Kidney (tissue), 14 donors: Measurements from ENCODE around the gene IRAK3. TPM values are rescaled to one million over a fixed set of nuclear protein-coding genes. Genes with fewer than 3 reads are reported as not detected.

Experiments
- DNase-seq, 5 donors: peaks; one replicate each; pipeline ENCODE4 v3.0.0-alpha.2; 2013 to 2020
- FAIRE-seq: peaks from 2 replicates; lab custom pipeline; 2012; peaks lifted over from hg19 to GRCh38; lab: Jason Lieb, UNC
- H3K27ac ChIP-seq, 2 donors: one replicate each; pipeline ENCODE4 v1.7.0; 2013; ENCODE audit warnings: low read depth in 2 of 2, low read length in 2 of 2, inconsistent platforms in 1 of 2
- H3K27me3 ChIP-seq: one replicate; pipeline ENCODE4 v1.7.1; 2013; ENCODE audit warnings: low read length, inconsistent platforms; ENCODE audit not compliant: control insufficient read depth, insufficient read depth
- H3K36me3 ChIP-seq, 3 donors: one replicate each; pipeline versions ENCODE4 v1.7.0 to v1.7.1; 2013; ENCODE audit warnings: low read length in 3 of 3, control low read depth in 1 of 3, inconsistent platforms in 1 of 3; ENCODE audit not compliant: insufficient read depth in 3 of 3, control insufficient read depth in 2 of 3
- H3K4me1 ChIP-seq, 3 donors: one replicate each; pipeline versions ENCODE4 v1.7.0 to v1.7.1; 2013; ENCODE audit warnings: low read length in 3 of 3, inconsistent platforms in 1 of 3, low read depth in 1 of 3; ENCODE audit not compliant: control insufficient read depth in 2 of 3, insufficient read depth in 2 of 3
- H3K4me3 ChIP-seq, 3 donors: one replicate each; pipeline versions ENCODE4 v1.7.0 to v1.8.1; 2013; ENCODE audit warnings: low read length in 3 of 3, control low read depth in 1 of 3, inconsistent platforms in 1 of 3
- H3K9ac ChIP-seq, 3 donors: one replicate each; pipeline versions ENCODE4 v1.7.0 to v1.7.1; 2013; ENCODE audit warnings: low read length in 3 of 3, control low read depth in 1 of 3, inconsistent platforms in 1 of 3
- H3K9me3 ChIP-seq, 3 donors: one replicate each; pipeline versions ENCODE4 v1.7.0 to v1.7.1; 2013; ENCODE audit warnings: low read length in 3 of 3, control low read depth in 1 of 3, inconsistent platforms in 1 of 3; ENCODE audit not compliant: control insufficient read depth in 2 of 3, insufficient read depth in 1 of 3
- intact Hi-C: fragments of 100-400 bp; cut with DNase I; formaldehyde crosslinking; loops from one replicate; pipeline ENCODE4 v1.11.1; 2022
- polyA plus RNA-seq: library from polyadenylated mRNA; stranded (reverse); fragments of 350-450 nt; fragmentation: Illumina TruSeq; extraction: RNeasy Lipid Tissue Mini Kit (QIAGEN cat#74804); gene quantifications from one replicate; pipeline ENCODE4 v1.2.3, GENCODE V29; 2014; ENCODE audit warnings: low read depth, low replicate concordance; ENCODE audit not compliant: insufficient read depth
- total RNA-seq: library from RNA; stranded (reverse); fragmentation: NEBNext Ultra II Directional; extraction: Animal tissue kit (Norgen Biotek cat#: 25700); gene quantifications from one replicate; pipeline ENCODE4 v1.2.1, GENCODE V29; 2021
- TF ChIP-seq, protein P1 (sequence below): IDR thresholded peaks from 3 replicates; pipeline ENCODE4 v1.5.1; 2012; ENCODE audit warnings: mild to moderate bottlenecking, moderate library complexity, borderline replicate concordance; ENCODE audit not compliant: insufficient read depth; ENCODE audit errors: extremely low read depth
- donor health status: control.
- donor health status: control.
- donor health status: control.
- donor health status: control.
- donor health status: control.
- donor health status: DM: yes; HTN: yes; CAD: no.
- donor health status: Normal renal cell carcinoma (clear cell type).

IRAK3 gene
- total and polyA plus RNA-seq, 2 donors from 2014 or later, result 1.2 to 19.9 TPM

DNA sequence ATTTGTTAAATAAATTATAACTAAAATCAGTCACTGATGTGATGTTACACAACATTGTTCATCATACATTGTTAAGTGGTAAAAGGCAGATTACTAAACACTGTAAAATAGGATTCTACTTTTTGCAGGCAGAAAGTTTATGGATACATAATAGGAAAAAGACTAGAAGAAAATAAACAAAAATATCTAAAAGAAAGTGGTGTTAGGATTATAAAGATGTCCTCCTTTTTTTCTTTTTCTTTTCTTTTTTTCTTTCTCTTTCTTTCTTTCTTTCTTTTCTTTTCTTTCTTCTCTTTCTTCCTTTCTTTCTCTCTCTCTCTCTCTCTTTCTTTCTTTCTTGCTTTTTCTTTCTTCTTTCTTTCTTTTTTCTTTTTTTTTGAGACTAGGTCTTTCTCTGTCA, 73.7 kb downstream of the IRAK3 start:
- no peak overlapping the region for H3K4me3 ChIP-seq
- no peak overlapping the region for H3K27ac ChIP-seq
- H3K9me3 ChIP-seq, result no peaks in the 10 kb centered on the region
- no peaks in the 10 kb centered on the region for H3K4me1 ChIP-seq
- DNase-seq (no peak), FAIRE-seq (no peak)
- no peaks in the 10 kb centered on the region for H3K36me3 ChIP-seq
- no peak overlapping the region for H3K9ac ChIP-seq
- intact Hi-C loops, result no loop called here
- H3K27me3 ChIP-seq, result no peaks in the 10 kb centered on the region
- TF ChIP-seq, protein P1, sequence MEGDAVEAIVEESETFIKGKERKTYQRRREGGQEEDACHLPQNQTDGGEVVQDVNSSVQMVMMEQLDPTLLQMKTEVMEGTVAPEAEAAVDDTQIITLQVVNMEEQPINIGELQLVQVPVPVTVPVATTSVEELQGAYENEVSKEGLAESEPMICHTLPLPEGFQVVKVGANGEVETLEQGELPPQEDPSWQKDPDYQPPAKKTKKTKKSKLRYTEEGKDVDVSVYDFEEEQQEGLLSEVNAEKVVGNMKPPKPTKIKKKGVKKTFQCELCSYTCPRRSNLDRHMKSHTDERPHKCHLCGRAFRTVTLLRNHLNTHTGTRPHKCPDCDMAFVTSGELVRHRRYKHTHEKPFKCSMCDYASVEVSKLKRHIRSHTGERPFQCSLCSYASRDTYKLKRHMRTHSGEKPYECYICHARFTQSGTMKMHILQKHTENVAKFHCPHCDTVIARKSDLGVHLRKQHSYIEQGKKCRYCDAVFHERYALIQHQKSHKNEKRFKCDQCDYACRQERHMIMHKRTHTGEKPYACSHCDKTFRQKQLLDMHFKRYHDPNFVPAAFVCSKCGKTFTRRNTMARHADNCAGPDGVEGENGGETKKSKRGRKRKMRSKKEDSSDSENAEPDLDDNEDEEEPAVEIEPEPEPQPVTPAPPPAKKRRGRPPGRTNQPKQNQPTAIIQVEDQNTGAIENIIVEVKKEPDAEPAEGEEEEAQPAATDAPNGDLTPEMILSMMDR, result no peak

DNA sequence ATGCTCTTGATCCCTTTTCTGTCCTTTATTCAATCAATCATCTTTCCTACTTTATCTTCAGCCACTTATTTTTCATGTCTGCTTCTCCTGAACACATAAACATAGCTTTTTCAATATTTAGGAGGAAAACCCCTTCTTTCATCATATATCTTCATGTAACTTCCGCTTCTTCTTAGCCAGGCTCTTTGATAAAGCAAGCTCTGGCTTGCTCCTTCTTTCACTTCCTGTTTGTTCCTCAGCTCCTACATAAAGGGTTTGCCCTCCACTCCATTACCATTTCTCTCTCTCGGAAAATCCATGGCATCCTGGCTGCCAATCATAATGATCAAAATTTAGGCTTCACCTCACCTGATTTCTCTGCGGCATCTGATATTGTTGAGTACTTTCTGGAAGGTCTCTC, 79.5 kb downstream of the IRAK3 start:
- Histone ChIP-seq H3K27me3 (no peaks in the 10 kb centered on the region), H3K27ac (no peak overlapping the region), H3K9ac (no peak overlapping the region), H3K4me1 (no peaks in the 10 kb centered on the region), H3K36me3 (no peaks in the 10 kb centered on the region), H3K9me3 (no peaks in the 10 kb centered on the region), H3K4me3 (no peak overlapping the region)
- DNase-seq, result no peak
- intact Hi-C loops, result no loop called here
- TF ChIP-seq, protein P1, result no peak
- no peak for FAIRE-seq

DNA sequence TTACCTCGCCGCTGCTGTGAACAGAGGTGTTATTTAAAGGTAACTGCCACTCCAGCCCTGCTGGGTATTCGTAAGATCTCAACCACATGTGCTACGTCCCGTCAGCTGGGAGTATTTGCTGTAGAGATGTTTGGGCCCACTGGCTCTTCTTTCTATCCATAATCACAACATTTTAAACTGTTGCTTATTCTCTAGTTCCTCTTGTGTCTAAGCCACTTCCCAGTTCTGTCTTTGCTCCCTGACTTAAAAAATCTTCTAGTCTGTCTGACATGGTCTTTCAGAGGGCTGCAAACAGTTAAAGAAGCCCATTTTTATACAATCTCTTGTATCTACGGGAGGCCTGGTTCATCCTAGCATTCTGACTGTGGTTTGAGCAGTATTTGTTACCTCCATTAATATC, 80.1 kb downstream of the IRAK3 start:
- Histone ChIP-seq H3K4me3 (no peak overlapping the region), H3K36me3 (no peaks in the 10 kb centered on the region), H3K9me3 (no peaks in the 10 kb centered on the region), H3K4me1 (no peaks in the 10 kb centered on the region), H3K27ac (no peak overlapping the region), H3K27me3 (no peaks in the 10 kb centered on the region), H3K9ac (no peak overlapping the region)
- DNase-seq (no peak), FAIRE-seq (no peak)
- intact Hi-C loops, result no loop called here
- TF ChIP-seq, protein P1, result no peak

DNA sequence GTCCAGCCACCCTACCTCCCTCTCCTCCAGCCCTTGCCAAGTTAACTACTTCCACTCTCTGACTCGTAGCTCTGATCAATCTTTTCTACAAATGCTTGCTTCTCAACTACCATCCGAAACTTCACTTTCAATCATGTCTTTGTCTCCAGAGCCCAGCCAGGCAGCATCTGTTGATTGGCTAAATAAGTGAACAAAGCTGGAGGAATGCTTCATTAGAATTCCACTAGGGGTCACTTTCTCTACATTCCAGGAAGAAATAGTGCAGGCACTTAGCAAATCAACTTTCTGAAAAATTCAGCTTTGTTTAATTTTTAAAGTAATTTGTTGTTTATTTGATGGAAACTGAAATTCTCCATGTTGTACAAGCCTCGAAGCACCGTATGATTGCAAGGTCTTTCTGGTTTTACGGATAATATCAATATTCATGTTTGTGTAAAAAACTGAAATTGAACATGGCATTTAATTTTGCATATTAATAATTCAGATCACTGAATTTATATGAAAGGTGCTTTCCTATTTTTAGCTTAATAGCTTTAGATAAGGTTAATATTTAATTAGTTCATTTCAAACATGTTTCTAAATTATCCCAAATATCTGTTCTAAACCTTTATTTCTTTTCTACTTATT, 80.9 kb downstream of the IRAK3 start:
- Histone ChIP-seq H3K9ac (no peak overlapping the region), H3K4me3 (no peak overlapping the region), H3K27me3 (no peaks in the 10 kb centered on the region), H3K4me1 (no peaks in the 10 kb centered on the region), H3K27ac (no peak overlapping the region), H3K36me3 (no peaks in the 10 kb centered on the region), H3K9me3 (no peaks in the 10 kb centered on the region)
- DNase-seq (peak in 2 of 5 donors; percentile 55 to 65), FAIRE-seq (peak; percentile 53)
- TF ChIP-seq, protein P1, result peak; percentile 54
- intact Hi-C loops, result no loop called here
